ENCODE measurements around the gene DNAH6.

DNAH6 gene

GRCh38 chr2:84687498-84688149 is 171.3 kb downstream of the DNAH6 start:
- no peak for ATAC-seq
- TF ChIP-seq ISL1 (CRISPR knock-in tag; IDR thresholded peaks at IDR 0.05) (no peak), OSR1 (CRISPR knock-in tag; IDR thresholded peaks at IDR 0.05) (no peak), ZFP30 (CRISPR knock-in tag; IDR thresholded peaks at IDR 0.05) (no peak), ZNF565 (CRISPR knock-in tag; conservative IDR thresholded peaks at IDR 0.05; ENCODE audit: low read depth) (no peak), CSRNP3 (CRISPR knock-in tag; IDR thresholded peaks at IDR 0.05) (no peak), ESRRG (CRISPR knock-in tag; IDR thresholded peaks at IDR 0.05) (no peak), POU6F1 (CRISPR knock-in tag; IDR thresholded peaks at IDR 0.05; ENCODE audit: borderline replicate concordance, low read depth) (no peak), ZNF70 (CRISPR knock-in tag; IDR thresholded peaks at IDR 0.05) (no peak), RARB (CRISPR knock-in tag; IDR thresholded peaks at IDR 0.05) (no peak), GLIS3 (CRISPR knock-in tag; IDR thresholded peaks at IDR 0.05) (no peak), ZC3H10 (CRISPR knock-in tag; IDR thresholded peaks at IDR 0.05) (no peak), BACH2 (CRISPR knock-in tag; IDR thresholded peaks at IDR 0.05; ENCODE audit: borderline replicate concordance) (no peak), SNAI2 (CRISPR knock-in tag; IDR thresholded peaks at IDR 0.05) (no peak), ZFP3 (CRISPR knock-in tag; IDR thresholded peaks at IDR 0.05) (no peak), PATZ1 (CRISPR knock-in tag; IDR thresholded peaks at IDR 0.05; ENCODE audit: borderline replicate concordance) (no peak), ARNTL (CRISPR knock-in tag; IDR thresholded peaks at IDR 0.05; ENCODE audit: borderline replicate concordance, low read depth) (no peak)
- TF ChIP-seq, protein P1, sequence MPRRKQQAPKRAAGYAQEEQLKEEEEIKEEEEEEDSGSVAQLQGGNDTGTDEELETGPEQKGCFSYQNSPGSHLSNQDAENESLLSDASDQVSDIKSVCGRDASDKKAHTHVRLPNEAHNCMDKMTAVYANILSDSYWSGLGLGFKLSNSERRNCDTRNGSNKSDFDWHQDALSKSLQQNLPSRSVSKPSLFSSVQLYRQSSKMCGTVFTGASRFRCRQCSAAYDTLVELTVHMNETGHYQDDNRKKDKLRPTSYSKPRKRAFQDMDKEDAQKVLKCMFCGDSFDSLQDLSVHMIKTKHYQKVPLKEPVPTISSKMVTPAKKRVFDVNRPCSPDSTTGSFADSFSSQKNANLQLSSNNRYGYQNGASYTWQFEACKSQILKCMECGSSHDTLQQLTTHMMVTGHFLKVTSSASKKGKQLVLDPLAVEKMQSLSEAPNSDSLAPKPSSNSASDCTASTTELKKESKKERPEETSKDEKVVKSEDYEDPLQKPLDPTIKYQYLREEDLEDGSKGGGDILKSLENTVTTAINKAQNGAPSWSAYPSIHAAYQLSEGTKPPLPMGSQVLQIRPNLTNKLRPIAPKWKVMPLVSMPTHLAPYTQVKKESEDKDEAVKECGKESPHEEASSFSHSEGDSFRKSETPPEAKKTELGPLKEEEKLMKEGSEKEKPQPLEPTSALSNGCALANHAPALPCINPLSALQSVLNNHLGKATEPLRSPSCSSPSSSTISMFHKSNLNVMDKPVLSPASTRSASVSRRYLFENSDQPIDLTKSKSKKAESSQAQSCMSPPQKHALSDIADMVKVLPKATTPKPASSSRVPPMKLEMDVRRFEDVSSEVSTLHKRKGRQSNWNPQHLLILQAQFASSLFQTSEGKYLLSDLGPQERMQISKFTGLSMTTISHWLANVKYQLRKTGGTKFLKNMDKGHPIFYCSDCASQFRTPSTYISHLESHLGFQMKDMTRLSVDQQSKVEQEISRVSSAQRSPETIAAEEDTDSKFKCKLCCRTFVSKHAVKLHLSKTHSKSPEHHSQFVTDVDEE (CRISPR knock-in tag; IDR thresholded peaks at IDR 0.05), result no peak
- TF ChIP-seq, protein P2, sequence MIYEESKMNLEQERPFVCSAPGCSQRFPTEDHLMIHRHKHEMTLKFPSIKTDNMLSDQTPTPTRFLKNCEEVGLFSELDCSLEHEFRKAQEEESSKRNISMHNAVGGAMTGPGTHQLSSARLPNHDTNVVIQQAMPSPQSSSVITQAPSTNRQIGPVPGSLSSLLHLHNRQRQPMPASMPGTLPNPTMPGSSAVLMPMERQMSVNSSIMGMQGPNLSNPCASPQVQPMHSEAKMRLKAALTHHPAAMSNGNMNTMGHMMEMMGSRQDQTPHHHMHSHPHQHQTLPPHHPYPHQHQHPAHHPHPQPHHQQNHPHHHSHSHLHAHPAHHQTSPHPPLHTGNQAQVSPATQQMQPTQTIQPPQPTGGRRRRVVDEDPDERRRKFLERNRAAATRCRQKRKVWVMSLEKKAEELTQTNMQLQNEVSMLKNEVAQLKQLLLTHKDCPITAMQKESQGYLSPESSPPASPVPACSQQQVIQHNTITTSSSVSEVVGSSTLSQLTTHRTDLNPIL (CRISPR knock-in tag; IDR thresholded peaks at IDR 0.05; ENCODE audit: low read depth), result no peak

DNA sequence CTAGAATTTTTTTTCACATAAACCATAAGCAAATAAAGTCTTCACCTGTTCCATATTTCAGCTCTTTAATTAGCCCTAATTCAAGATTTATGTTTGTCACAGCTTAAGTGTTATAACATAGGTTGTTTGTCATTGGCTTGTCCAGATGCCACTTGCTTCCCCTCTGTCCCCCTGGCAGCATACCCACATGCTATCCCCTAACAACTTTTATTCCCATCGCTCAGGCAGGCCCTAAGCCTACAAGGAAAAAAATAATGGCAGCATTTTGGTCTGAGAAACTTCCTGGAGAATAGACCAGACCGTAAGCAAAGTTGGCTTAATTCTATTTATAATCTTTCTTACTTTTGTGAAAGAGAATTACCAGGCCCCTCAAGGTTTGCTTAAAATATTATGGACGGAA is 173.9 kb downstream of the DNAH6 start:
- no peak for ATAC-seq
- TF ChIP-seq ZNF8 (CRISPR knock-in tag; IDR thresholded peaks at IDR 0.05) (no peak), POU6F1 (CRISPR knock-in tag; IDR thresholded peaks at IDR 0.05; ENCODE audit: borderline replicate concordance, low read depth) (no peak), ISL1 (CRISPR knock-in tag; IDR thresholded peaks at IDR 0.05) (no peak), ZFP3 (CRISPR knock-in tag; IDR thresholded peaks at IDR 0.05) (no peak), CSRNP3 (CRISPR knock-in tag; IDR thresholded peaks at IDR 0.05) (no peak), CSDC2 (CRISPR knock-in tag; IDR thresholded peaks at IDR 0.05) (no peak), SNAI2 (CRISPR knock-in tag; IDR thresholded peaks at IDR 0.05) (no peak), PPARA (CRISPR knock-in tag; IDR thresholded peaks at IDR 0.05; ENCODE audit: borderline replicate concordance) (no peak)
- TF ChIP-seq, protein P1 (CRISPR knock-in tag; IDR thresholded peaks at IDR 0.05), result no peak
- TF ChIP-seq, protein P2 (CRISPR knock-in tag; IDR thresholded peaks at IDR 0.05; ENCODE audit: low read depth), result no peak

Measured in SK-N-SH treated with all-trans-retinoic acid at 6 μM for 48 hours (cell line).